BJ (cell line): ENCODE data around the gene ARMH1. TPM values are rescaled to one million over a fixed set of nuclear protein-coding genes. Genes with fewer than 3 reads are reported as not detected.
A peak's percentile ranks its signal among the peaks of the same experiment; 100 is the strongest.

Experiments used
- CTCF ChIA-PET: fragments of 350-600 bp; formaldehyde crosslinking; extraction: SDS; loops from one replicate; lab custom pipeline; 2021; ENCODE audit warnings: antibody characterized with exemption, inconsistent platforms; lab: Yijun Ruan, JAX
- POLR2A ChIA-PET: fragments of 300-600 bp; sonication (Branson Sonifier 250); formaldehyde crosslinking; extraction: SDS; loops from one replicate; lab custom pipeline; 2021; ENCODE audit warnings: antibody characterized with exemption; lab: Charles Lee
- DNase-seq: peaks from one replicate; pipeline ENCODE4 v3.0.0-alpha.2; 2011; ENCODE audit warnings: low read depth
- H3K27me3 ChIP-seq: 2 replicates; pipeline ENCODE4 v1.6.0; 2011; ENCODE audit warnings: low read length; ENCODE audit not compliant: control insufficient read depth, insufficient read depth
- H3K36me3 ChIP-seq: 2 replicates; pipeline ENCODE4 v1.5.1; 2011; ENCODE audit warnings: low read length; ENCODE audit not compliant: control insufficient read depth, insufficient read depth
- H3K4me3 ChIP-seq: 2 replicates; pipeline ENCODE4 v1.5.1; 2011; ENCODE audit warnings: low read depth, mild to moderate bottlenecking, control low read depth, low read length
- polyA plus RNA-seq: library from polyadenylated mRNA; depleted of rRNA; stranded (reverse); fragments of >200 nt; gene quantifications from 2 replicates; pipeline ENCODE4 v1.2.3, GENCODE V29; 2011
- TF ChIP-seq, protein P1 (sequence below): IDR thresholded peaks from 2 replicates; pipeline ENCODE4 v1.5.1; 2011; ENCODE audit warnings: low read depth, mild to moderate bottlenecking, control low read depth, inconsistent platforms, low read length, moderate library complexity; ENCODE audit not compliant: insufficient read depth

ARMH1 gene
- polyA plus RNA-seq, 1 experiment, result 0.86 TPM

DNA sequence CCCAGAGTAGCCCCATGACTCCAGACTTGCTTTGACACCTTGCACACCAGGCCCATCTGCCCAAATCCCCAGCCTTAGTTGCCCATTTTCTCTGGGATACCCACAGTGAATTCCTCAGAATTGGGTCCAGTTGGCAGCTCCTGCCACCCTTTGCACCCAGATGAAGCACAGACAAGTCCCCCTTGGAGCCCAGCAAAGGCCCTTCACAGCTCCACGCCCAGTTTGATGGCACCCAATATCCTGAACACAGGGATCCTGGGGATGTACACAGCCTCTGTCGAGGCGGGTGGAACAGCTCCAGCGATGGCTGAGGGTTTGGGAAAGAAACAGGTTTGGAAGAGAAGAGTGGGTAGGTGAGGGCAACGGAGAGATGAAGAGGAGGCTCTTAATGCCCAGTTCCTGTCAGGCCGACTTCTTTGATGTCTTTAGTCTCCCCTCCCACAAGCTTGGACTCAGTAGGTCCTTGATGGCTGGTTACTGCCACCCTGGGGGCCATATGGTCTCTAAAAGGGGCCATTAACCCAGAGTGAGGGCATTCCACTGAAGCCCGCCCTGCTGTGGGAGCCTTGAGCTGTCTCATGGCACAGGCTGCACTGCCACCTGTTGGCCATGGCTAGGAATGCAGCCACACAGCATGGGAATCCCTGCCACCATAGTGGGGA, 21.9 kb upstream of the ARMH1 start:
- no peak overlapping the region for H3K4me3 ChIP-seq
- H3K36me3 ChIP-seq, result peaks cover 11% of the 10 kb centered on the region
- CTCF ChIA-PET, result interaction anchor here (0.5 to 9.0 kb wide), 35 partner anchors 11 to 647 kb away, joined by 3 to 424 read pairs (median 5); partner anchors contain the start of genes ARMH1 and TMEM53
- DNase-seq, result no peak
- TF ChIP-seq, protein P1, sequence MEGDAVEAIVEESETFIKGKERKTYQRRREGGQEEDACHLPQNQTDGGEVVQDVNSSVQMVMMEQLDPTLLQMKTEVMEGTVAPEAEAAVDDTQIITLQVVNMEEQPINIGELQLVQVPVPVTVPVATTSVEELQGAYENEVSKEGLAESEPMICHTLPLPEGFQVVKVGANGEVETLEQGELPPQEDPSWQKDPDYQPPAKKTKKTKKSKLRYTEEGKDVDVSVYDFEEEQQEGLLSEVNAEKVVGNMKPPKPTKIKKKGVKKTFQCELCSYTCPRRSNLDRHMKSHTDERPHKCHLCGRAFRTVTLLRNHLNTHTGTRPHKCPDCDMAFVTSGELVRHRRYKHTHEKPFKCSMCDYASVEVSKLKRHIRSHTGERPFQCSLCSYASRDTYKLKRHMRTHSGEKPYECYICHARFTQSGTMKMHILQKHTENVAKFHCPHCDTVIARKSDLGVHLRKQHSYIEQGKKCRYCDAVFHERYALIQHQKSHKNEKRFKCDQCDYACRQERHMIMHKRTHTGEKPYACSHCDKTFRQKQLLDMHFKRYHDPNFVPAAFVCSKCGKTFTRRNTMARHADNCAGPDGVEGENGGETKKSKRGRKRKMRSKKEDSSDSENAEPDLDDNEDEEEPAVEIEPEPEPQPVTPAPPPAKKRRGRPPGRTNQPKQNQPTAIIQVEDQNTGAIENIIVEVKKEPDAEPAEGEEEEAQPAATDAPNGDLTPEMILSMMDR, result peak; percentile 98
- POLR2A ChIA-PET, result no interaction called here
- H3K27me3 ChIP-seq, result no peaks in the 10 kb centered on the region

DNA sequence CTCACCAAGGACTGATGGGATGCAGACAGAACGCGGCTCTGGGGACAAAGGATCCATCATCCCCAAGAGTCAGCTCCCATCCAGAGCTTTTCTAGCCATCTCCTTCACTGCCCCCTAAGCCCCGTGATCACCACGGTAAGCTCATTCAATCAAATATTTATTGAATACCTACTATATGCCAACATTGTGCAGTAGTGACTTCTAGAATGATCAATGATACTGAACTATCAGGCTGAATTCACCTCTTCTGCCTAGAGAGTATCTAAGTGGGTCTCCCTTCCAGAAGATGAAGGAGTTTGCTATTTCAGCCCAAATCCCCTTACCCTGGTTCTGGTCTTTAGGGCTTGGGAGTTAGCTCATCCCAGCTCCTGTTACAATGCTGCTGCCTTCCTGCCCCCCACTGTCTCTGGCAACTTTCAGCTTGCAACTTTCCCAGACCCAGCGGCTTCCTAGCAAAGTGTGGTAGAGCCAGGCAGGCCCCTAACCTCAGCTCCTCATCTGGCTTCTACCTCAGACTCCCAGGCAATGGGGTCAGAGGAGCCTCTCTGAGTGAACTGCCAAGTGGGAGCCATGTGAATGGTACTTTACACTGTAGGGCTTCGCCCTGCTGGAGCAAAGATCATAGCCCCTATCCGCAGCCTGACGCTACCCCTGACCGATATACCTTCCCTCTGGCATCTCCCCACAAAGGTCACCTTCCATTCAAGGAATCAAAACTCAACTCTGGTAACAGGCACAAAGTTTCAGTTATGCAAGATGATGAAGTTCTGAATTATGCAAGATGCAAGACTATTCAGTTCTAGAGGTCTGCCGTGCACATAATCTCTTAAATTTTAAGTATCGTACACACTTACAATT, 21.2 kb upstream of the ARMH1 start:
- ChIA-PET CTCF (interaction anchor here (1.0 to 9.0 kb wide), 27 partner anchors 10 to 648 kb away, joined by 3 to 424 read pairs (median 6); partner anchors contain the start of genes ARMH1 and TMEM53), POLR2A (no interaction called here)
- no peak overlapping the region for H3K4me3 ChIP-seq
- TF ChIP-seq, protein P1, result no peak
- H3K36me3 ChIP-seq, result peaks cover 8% of the 10 kb centered on the region
- no peaks in the 10 kb centered on the region for H3K27me3 ChIP-seq
- DNase-seq, result no peak

DNA sequence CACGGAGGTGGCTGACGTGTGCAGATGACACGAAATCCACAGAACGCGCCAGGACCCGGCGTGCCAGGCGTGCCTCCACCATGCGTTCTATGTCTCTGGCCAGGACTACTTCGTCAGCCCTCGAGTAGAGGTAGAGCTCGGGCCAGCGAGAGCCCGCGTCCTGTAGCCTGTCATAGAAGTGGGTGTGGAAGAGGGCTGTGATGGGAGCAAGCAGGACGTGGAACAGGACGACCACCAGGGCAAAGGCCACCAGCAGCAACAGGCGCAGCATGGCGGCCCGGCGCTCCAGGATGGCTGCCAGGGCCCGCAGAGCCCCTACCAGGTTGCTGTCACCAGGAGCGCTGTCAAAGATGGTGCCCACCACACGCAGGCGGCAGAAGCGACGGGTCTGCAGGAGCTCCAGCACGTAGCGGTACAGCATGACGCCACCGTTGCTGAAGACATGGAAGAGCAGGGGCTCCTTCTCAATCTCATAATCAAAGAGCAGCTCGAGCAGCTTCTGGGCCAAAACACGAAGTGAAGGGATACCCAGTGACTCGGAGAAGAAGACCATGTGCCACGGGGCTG, 19.8 kb upstream of the ARMH1 start:
- ChIA-PET CTCF (interaction anchor here (0.9 to 3.8 kb wide), 8 partner anchors 10 to 55 kb away, joined by 3 to 38 read pairs (median 8); partner anchors contain the start of genes ARMH1 and TMEM53), POLR2A (no interaction called here)
- no peaks in the 10 kb centered on the region for H3K27me3 ChIP-seq

DNA sequence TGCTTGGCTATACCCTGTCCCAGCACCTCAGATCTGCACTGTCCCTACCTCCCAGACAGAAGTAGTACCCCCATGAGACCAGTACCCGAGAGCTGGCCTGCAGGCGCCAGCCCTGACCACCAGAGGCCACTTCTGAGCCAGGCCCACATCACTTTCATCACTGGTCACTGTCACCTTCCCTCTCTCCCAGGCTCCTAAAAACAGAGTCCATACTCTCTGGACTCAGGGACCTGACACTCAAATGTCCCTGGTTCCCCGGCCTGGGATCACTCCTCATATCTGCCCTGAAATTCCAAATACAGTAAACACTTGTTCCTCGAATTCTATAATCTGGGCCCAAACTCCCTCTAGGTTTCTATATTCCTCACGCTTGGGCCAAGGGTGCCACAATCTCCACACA, 18.9 kb upstream of the ARMH1 start:
- Histone ChIP-seq H3K27me3 (no peaks in the 10 kb centered on the region), H3K4me3 (no peak overlapping the region), H3K36me3 (peaks cover under 1% of the 10 kb centered on the region)
- TF ChIP-seq, protein P1, result peak; percentile 90
- POLR2A ChIA-PET, result no interaction called here
- CTCF ChIA-PET, result interaction anchor here (0.6 to 3.8 kb wide), 12 partner anchors 8 to 284 kb away, joined by 3 to 38 read pairs (median 4); partner anchors contain the start of genes ARMH1 and TMEM53
- no peak for DNase-seq

More for the DNA sequence above, 19.8 kb upstream of the ARMH1 start:
- no peak for DNase-seq
- H3K36me3 ChIP-seq, result peaks cover 6% of the 10 kb centered on the region
- H3K4me3 ChIP-seq, result no peak overlapping the region
- TF ChIP-seq, protein P1, result no peak
